ENCODE measurements around the gene EXTL1.
A peak's percentile ranks its signal among the peaks of the same experiment; 100 is the strongest.

EXTL1 gene

GRCh38 chr1:25990251-25990650 lies 31.3 kb upstream of the EXTL1 start:
- no peak overlapping the region for H3K4me3 ChIP-seq (ENCODE audit: low read length)
- peaks cover 25% of the 10 kb centered on the region for H3K36me3 ChIP-seq (ENCODE audit: insufficient read depth, low read length)
- 0 out of 2 replicates have a peak, but pooled peaks cover 3% of the 10 kb centered on the region for H3K4me1 ChIP-seq (ENCODE audit: insufficient read depth, low read length)
- H3K27ac ChIP-seq (ENCODE audit: low read depth, low read length): no peak overlapping the region
- WGBS: 92% methylated on average over 6 of the region's 6 CpGs
- no peak overlapping the region for H3K9ac ChIP-seq (ENCODE audit: low read depth, low read length)
- no peaks in the 10 kb centered on the region for H3K9me3 ChIP-seq (ENCODE audit: insufficient read depth, low read depth, low read length)
- no peaks in the 10 kb centered on the region for H3K27me3 ChIP-seq (ENCODE audit: insufficient read depth, low read length)

GRCh38 chr1:25990702-25991395 lies 30.7 kb upstream of the EXTL1 start:
- H3K9ac ChIP-seq (ENCODE audit: low read depth, low read length): no peak overlapping the region
- no peaks in the 10 kb centered on the region for H3K27me3 ChIP-seq (ENCODE audit: insufficient read depth, low read length)
- no peaks in the 10 kb centered on the region for H3K9me3 ChIP-seq (ENCODE audit: insufficient read depth, low read depth, low read length)
- H3K36me3 ChIP-seq (ENCODE audit: insufficient read depth, low read length): peaks cover 19% of the 10 kb centered on the region
- WGBS: 84% methylated on average over 15 of the region's 15 CpGs
- H3K4me3 ChIP-seq (ENCODE audit: low read length): no peak overlapping the region
- 0 out of 2 replicates have a peak, but pooled peaks cover 3% of the 10 kb centered on the region for H3K4me1 ChIP-seq (ENCODE audit: insufficient read depth, low read length)
- no peak overlapping the region for H3K27ac ChIP-seq (ENCODE audit: low read depth, low read length)

- Histone ChIP-seq H3K4me1 (ENCODE audit: insufficient read depth, low read length) (peaks cover 6% of the 10 kb centered on the region; the same call in 1 of the 2 replicates), H3K9me3 (ENCODE audit: insufficient read depth, low read depth, low read length) (no peaks in the 10 kb centered on the region), H3K27me3 (ENCODE audit: insufficient read depth, low read length) (no peaks in the 10 kb centered on the region), H3K27ac (ENCODE audit: low read depth, low read length) (no peak overlapping the region), H3K4me3 (ENCODE audit: low read length) (no peak overlapping the region), H3K36me3 (ENCODE audit: insufficient read depth, low read length) (peaks cover 13% of the 10 kb centered on the region), H3K9ac (ENCODE audit: low read depth, low read length) (no peak overlapping the region)
- WGBS: 93% methylated on average over 5 of the region's 5 CpGs
Observed at GRCh38 chr1:25991937-25992688, 29.5 kb upstream of the EXTL1 start.

- WGBS: 96% methylated on average over 9 of the region's 9 CpGs
- H3K9ac ChIP-seq (ENCODE audit: low read depth, low read length): no peak overlapping the region
- H3K4me3 ChIP-seq (ENCODE audit: low read length): no peak overlapping the region
- peaks cover 7% of the 10 kb centered on the region; the same call in 1 of the 2 replicates for H3K4me1 ChIP-seq (ENCODE audit: insufficient read depth, low read length)
- H3K9me3 ChIP-seq (ENCODE audit: insufficient read depth, low read depth, low read length): no peaks in the 10 kb centered on the region
- no peak overlapping the region for H3K27ac ChIP-seq (ENCODE audit: low read depth, low read length)
- H3K27me3 ChIP-seq (ENCODE audit: insufficient read depth, low read length): no peaks in the 10 kb centered on the region
- peaks cover 12% of the 10 kb centered on the region for H3K36me3 ChIP-seq (ENCODE audit: insufficient read depth, low read length)
Observed at GRCh38 chr1:25992689-25993171, 28.8 kb upstream of the EXTL1 start.

- Histone ChIP-seq H3K4me1 (ENCODE audit: insufficient read depth, low read length) (peaks cover 8% of the 10 kb centered on the region), H3K9ac (ENCODE audit: low read depth, low read length) (no peak overlapping the region), H3K27me3 (ENCODE audit: insufficient read depth, low read length) (no peaks in the 10 kb centered on the region), H3K36me3 (ENCODE audit: insufficient read depth, low read length) (peaks cover 7% of the 10 kb centered on the region; the same call in 1 of the 2 replicates), H3K9me3 (ENCODE audit: insufficient read depth, low read depth, low read length) (no peaks in the 10 kb centered on the region), H3K27ac (ENCODE audit: low read depth, low read length) (no peak overlapping the region; the same call in 1 of the 2 replicates), H3K4me3 (ENCODE audit: low read length) (no peak overlapping the region)
- 79% methylated on average over 8 of the region's 8 CpGs for WGBS
Observed at GRCh38 chr1:25993197-25993951, 28.2 kb upstream of the EXTL1 start.

- no peak overlapping the region for H3K27ac ChIP-seq (ENCODE audit: low read depth, low read length)
- H3K4me3 ChIP-seq (ENCODE audit: low read length): no peak overlapping the region
- no peaks in the 10 kb centered on the region for H3K27me3 ChIP-seq (ENCODE audit: insufficient read depth, low read length)
- peaks cover 6% of the 10 kb centered on the region; the same call in 1 of the 2 replicates for H3K36me3 ChIP-seq (ENCODE audit: insufficient read depth, low read length)
- no peak overlapping the region for H3K9ac ChIP-seq (ENCODE audit: low read depth, low read length)
- 91% methylated on average over 3 of the region's 3 CpGs for WGBS
- no peaks in the 10 kb centered on the region for H3K9me3 ChIP-seq (ENCODE audit: insufficient read depth, low read depth, low read length)
- peaks cover 14% of the 10 kb centered on the region for H3K4me1 ChIP-seq (ENCODE audit: insufficient read depth, low read length)
Observed at GRCh38 chr1:25994402-25995150, 27.0 kb upstream of the EXTL1 start.

GRCh38 chr1:25996966-25997827 lies 24.4 kb upstream of the EXTL1 start:
- Histone ChIP-seq H3K9ac (ENCODE audit: low read depth, low read length) (peak overlapping the region; percentile 65), H3K27me3 (ENCODE audit: insufficient read depth, low read length) (no peaks in the 10 kb centered on the region), H3K9me3 (ENCODE audit: insufficient read depth, low read depth, low read length) (no peaks in the 10 kb centered on the region), H3K4me3 (ENCODE audit: low read length) (peak overlapping the region; percentile 72), H3K36me3 (ENCODE audit: insufficient read depth, low read length) (no peaks in the 10 kb centered on the region), H3K4me1 (ENCODE audit: insufficient read depth, low read length) (peaks cover 14% of the 10 kb centered on the region), H3K27ac (ENCODE audit: low read depth, low read length) (no peak overlapping the region)
- 16% methylated on average over 13 of the region's 13 CpGs for WGBS

GRCh38 chr1:25997828-25998761 lies 23.5 kb upstream of the EXTL1 start, which contains the start of gene PAFAH2:
PAFAH2 (minus strand) TSS chr1:25998063; CDS start chr1:25990816, 7,247 bp downstream.
- WGBS: 3% methylated on average over 44 of the region's 47 CpGs
- H3K4me3 ChIP-seq (ENCODE audit: low read length): peak within 1 kb of the TSS; percentile 72
- H3K36me3 ChIP-seq (ENCODE audit: insufficient read depth, low read length): no peaks in the 10 kb centered on the region
- no peak within 1 kb of the TSS for H3K27ac ChIP-seq (ENCODE audit: low read depth, low read length)
- H3K9me3 ChIP-seq (ENCODE audit: insufficient read depth, low read depth, low read length): no peaks in the 10 kb centered on the region
- no peaks in the 10 kb centered on the region for H3K27me3 ChIP-seq (ENCODE audit: insufficient read depth, low read length)
- H3K9ac ChIP-seq (ENCODE audit: low read depth, low read length): peak within 1 kb of the TSS; percentile 65
- peaks cover 14% of the 10 kb centered on the region for H3K4me1 ChIP-seq (ENCODE audit: insufficient read depth, low read length)

GRCh38 chr1:25999041-25999800 lies 22.4 kb upstream of the EXTL1 start:
- no peak overlapping the region for H3K27ac ChIP-seq (ENCODE audit: low read depth, low read length)
- peaks cover 10% of the 10 kb centered on the region for H3K4me1 ChIP-seq (ENCODE audit: insufficient read depth, low read length)
- H3K4me3 ChIP-seq (ENCODE audit: low read length): no peak overlapping the region
- 89% methylated on average over 18 of the region's 18 CpGs for WGBS
- no peaks in the 10 kb centered on the region for H3K36me3 ChIP-seq (ENCODE audit: insufficient read depth, low read length)
- no peaks in the 10 kb centered on the region for H3K9me3 ChIP-seq (ENCODE audit: insufficient read depth, low read depth, low read length)
- no peak overlapping the region for H3K9ac ChIP-seq (ENCODE audit: low read depth, low read length)
- H3K27me3 ChIP-seq (ENCODE audit: insufficient read depth, low read length): no peaks in the 10 kb centered on the region
